Neural cell (in vitro differentiated cells): ENCODE data around the gene CNTNAP2. TPM values are rescaled to one million over a fixed set of nuclear protein-coding genes. Genes with fewer than 3 reads are reported as not detected.

Experiments used
- H2AFZ ChIP-seq: fragments of 200-600, 300-800 bp; sonication (generic), shearing (Covaris generic); 2 replicates; pipeline ENCODE4 v1.6.0; 2014; ENCODE audit warnings: low read depth, mild to moderate bottlenecking, antibody characterized with exemption, low read length, moderate library complexity
- H3F3A ChIP-seq: fragments of 200-600 bp; shearing (Covaris generic); 2 replicates; pipeline ENCODE4 v1.6.1; 2016; ENCODE audit warnings: mild to moderate bottlenecking, moderate library complexity, mixed read lengths, antibody characterized with exemption, low read length; ENCODE audit not compliant: insufficient read depth, poor library complexity, severe bottlenecking
- H3K27ac ChIP-seq: fragments of 200-600, 300-800 bp; sonication (generic), shearing (Covaris generic); 2 replicates; pipeline ENCODE4 v1.5.1; 2014; ENCODE audit warnings: mild to moderate bottlenecking, low read length, moderate library complexity
- H3K27me3 ChIP-seq: fragments of 300-800, 200-600 bp; sonication (generic), shearing (Covaris generic); 2 replicates; pipeline ENCODE4 v1.6.0; 2014; ENCODE audit warnings: mild to moderate bottlenecking, low read depth, low read length, moderate library complexity; ENCODE audit not compliant: insufficient read depth
- H3K36me3 ChIP-seq: fragments of 300-800, 200-600 bp; sonication (generic), shearing (Covaris generic); 2 replicates; pipeline ENCODE4 v1.5.1; 2014; ENCODE audit warnings: mild to moderate bottlenecking, antibody characterized with exemption, low read length, moderate library complexity; ENCODE audit not compliant: insufficient read depth
- H3K4me2 ChIP-seq: fragments of 300-800, 200-600 bp; sonication (generic), shearing (Covaris generic); 2 replicates; pipeline ENCODE4 v1.6.0; 2014; ENCODE audit warnings: mild to moderate bottlenecking, low read length
- H3K4me3 ChIP-seq: fragments of 300-800, 200-600 bp; sonication (generic), shearing (Covaris generic); 2 replicates; pipeline ENCODE4 v1.5.1; 2014; ENCODE audit warnings: mild to moderate bottlenecking, low read length, moderate library complexity
- H3K79me2 ChIP-seq: fragments of 200-600 bp; shearing (Covaris generic); replicated peaks from 2 replicates; pipeline ENCODE4 v1.6.0; 2014; ENCODE audit warnings: mild to moderate bottlenecking, low read length, moderate library complexity; ENCODE audit not compliant: insufficient read depth
- H3K9ac ChIP-seq: fragments of 300-800, 200-600 bp; sonication (generic), shearing (Covaris generic); 2 replicates; pipeline ENCODE4 v1.6.1; 2016; ENCODE audit warnings: mild to moderate bottlenecking, low read length, mixed read lengths
- H3K9me2 ChIP-seq: fragments of 200-600 bp; shearing (Covaris generic); 2 replicates; pipeline ENCODE4 v1.6.1; 2016; ENCODE audit warnings: mild to moderate bottlenecking, low read length, mixed read lengths; ENCODE audit not compliant: insufficient read depth
- H3K9me3 ChIP-seq: fragments of 200-600, 300-800 bp; sonication (generic), shearing (Covaris generic); 2 replicates; pipeline ENCODE4 v1.6.1; 2016; ENCODE audit warnings: mild to moderate bottlenecking, mixed run types, low read length, moderate library complexity, mixed read lengths
- H4K20me1 ChIP-seq: fragments of 200-600 bp; shearing (Covaris generic); 2 replicates; pipeline ENCODE4 v1.6.1; 2016; ENCODE audit warnings: mild to moderate bottlenecking, mixed run types; ENCODE audit not compliant: insufficient read depth
- EP300 ChIP-seq: fragments of 450-650 bp; conservative IDR thresholded peaks from 2 replicates; pipeline ENCODE4 v1.6.1; 2014; ENCODE audit warnings: antibody characterized with exemption, mild to moderate bottlenecking, moderate library complexity; ENCODE audit not compliant: poor library complexity, severe bottlenecking
- EZH2 ChIP-seq: fragments of 200-600, 300-800 bp; shearing (Covaris generic), sonication (generic); IDR thresholded peaks from 2 replicates; pipeline ENCODE4 v1.6.1; 2014; ENCODE audit warnings: antibody characterized with exemption, low read length, borderline replicate concordance, mild to moderate bottlenecking; ENCODE audit not compliant: insufficient read depth, poor library complexity, severe bottlenecking
- MXI1 ChIP-seq: fragments of 450-650 bp; conservative IDR thresholded peaks from 2 replicates; pipeline ENCODE4 v1.6.1; 2014; ENCODE audit warnings: antibody characterized with exemption, mild to moderate bottlenecking; ENCODE audit not compliant: poor library complexity, severe bottlenecking
- POLR2AphosphoS5 ChIP-seq: IDR thresholded peaks from 2 replicates; pipeline ENCODE4 v1.6.1; 2012
- RAD21 ChIP-seq: fragments of 450-650 bp; conservative IDR thresholded peaks from 2 replicates; pipeline ENCODE4 v1.6.1; 2014; ENCODE audit warnings: antibody characterized with exemption, mild to moderate bottlenecking, moderate library complexity
- SMC3 ChIP-seq: fragments of 450-650 bp; conservative IDR thresholded peaks from 2 replicates; pipeline ENCODE4 v1.6.1; 2014; ENCODE audit warnings: antibody characterized with exemption, mild to moderate bottlenecking, moderate library complexity; ENCODE audit not compliant: poor library complexity
- TAF1 ChIP-seq: IDR thresholded peaks from 2 replicates; pipeline ENCODE4 v1.6.1; 2012; ENCODE audit warnings: low read depth
- polyA plus RNA-seq: library from polyadenylated mRNA; depleted of rRNA; stranded (reverse); fragments of >200 nt; gene quantifications from 2 replicates; pipeline ENCODE4 v1.2.3, GENCODE V29; 2014
- TF ChIP-seq, protein P1 (sequence below): fragments of 450-650 bp; IDR thresholded peaks from 2 replicates; pipeline ENCODE4 v1.5.1; 2014; ENCODE audit warnings: antibody characterized with exemption, mild to moderate bottlenecking, moderate library complexity; ENCODE audit not compliant: poor library complexity, severe bottlenecking
- TF ChIP-seq, protein P2 (sequence below): IDR thresholded peaks from 2 replicates; pipeline ENCODE4 v1.6.1; 2012; ENCODE audit warnings: borderline replicate concordance

Gene CNTNAP2
- polyA plus RNA-seq, 1 donor from 2014 or later, result 276 TPM

GRCh38 chr7:147611431-147611830 is 1494.8 kb downstream of the CNTNAP2 start:
- TF ChIP-seq, protein P1, sequence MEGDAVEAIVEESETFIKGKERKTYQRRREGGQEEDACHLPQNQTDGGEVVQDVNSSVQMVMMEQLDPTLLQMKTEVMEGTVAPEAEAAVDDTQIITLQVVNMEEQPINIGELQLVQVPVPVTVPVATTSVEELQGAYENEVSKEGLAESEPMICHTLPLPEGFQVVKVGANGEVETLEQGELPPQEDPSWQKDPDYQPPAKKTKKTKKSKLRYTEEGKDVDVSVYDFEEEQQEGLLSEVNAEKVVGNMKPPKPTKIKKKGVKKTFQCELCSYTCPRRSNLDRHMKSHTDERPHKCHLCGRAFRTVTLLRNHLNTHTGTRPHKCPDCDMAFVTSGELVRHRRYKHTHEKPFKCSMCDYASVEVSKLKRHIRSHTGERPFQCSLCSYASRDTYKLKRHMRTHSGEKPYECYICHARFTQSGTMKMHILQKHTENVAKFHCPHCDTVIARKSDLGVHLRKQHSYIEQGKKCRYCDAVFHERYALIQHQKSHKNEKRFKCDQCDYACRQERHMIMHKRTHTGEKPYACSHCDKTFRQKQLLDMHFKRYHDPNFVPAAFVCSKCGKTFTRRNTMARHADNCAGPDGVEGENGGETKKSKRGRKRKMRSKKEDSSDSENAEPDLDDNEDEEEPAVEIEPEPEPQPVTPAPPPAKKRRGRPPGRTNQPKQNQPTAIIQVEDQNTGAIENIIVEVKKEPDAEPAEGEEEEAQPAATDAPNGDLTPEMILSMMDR, result no peak
- TF ChIP-seq, protein P2, sequence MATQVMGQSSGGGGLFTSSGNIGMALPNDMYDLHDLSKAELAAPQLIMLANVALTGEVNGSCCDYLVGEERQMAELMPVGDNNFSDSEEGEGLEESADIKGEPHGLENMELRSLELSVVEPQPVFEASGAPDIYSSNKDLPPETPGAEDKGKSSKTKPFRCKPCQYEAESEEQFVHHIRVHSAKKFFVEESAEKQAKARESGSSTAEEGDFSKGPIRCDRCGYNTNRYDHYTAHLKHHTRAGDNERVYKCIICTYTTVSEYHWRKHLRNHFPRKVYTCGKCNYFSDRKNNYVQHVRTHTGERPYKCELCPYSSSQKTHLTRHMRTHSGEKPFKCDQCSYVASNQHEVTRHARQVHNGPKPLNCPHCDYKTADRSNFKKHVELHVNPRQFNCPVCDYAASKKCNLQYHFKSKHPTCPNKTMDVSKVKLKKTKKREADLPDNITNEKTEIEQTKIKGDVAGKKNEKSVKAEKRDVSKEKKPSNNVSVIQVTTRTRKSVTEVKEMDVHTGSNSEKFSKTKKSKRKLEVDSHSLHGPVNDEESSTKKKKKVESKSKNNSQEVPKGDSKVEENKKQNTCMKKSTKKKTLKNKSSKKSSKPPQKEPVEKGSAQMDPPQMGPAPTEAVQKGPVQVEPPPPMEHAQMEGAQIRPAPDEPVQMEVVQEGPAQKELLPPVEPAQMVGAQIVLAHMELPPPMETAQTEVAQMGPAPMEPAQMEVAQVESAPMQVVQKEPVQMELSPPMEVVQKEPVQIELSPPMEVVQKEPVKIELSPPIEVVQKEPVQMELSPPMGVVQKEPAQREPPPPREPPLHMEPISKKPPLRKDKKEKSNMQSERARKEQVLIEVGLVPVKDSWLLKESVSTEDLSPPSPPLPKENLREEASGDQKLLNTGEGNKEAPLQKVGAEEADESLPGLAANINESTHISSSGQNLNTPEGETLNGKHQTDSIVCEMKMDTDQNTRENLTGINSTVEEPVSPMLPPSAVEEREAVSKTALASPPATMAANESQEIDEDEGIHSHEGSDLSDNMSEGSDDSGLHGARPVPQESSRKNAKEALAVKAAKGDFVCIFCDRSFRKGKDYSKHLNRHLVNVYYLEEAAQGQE, result peak; percentile 93
- TF ChIP-seq TAF1, result no peak
- peak; percentile 88 for TF ChIP-seq EP300
- peak; percentile 46 for TF ChIP-seq RAD21
- TF ChIP-seq MXI1, result no peak
- TF ChIP-seq POLR2AphosphoS5, result peak; percentile 50
- peak; percentile 46 for TF ChIP-seq SMC3
- no peak for TF ChIP-seq EZH2
- H3K79me2 ChIP-seq, result no peaks in the 10 kb centered on the region
- H3K4me2 ChIP-seq, result peak overlapping the region; percentile 1
- no peaks in the 10 kb centered on the region for H3K36me3 ChIP-seq
- peak overlapping the region; percentile 12 for H3K9ac ChIP-seq
- no peak overlapping the region for H2AFZ ChIP-seq
- no peaks in the 10 kb centered on the region for H3F3A ChIP-seq
- H3K4me3 ChIP-seq, result peak overlapping the region; percentile 24
- no peaks in the 10 kb centered on the region for H4K20me1 ChIP-seq
- H3K9me2 ChIP-seq, result no peaks in the 10 kb centered on the region
- H3K27me3 ChIP-seq, result no peaks in the 10 kb centered on the region
- no peaks in the 10 kb centered on the region for H3K9me3 ChIP-seq
- peak overlapping the region; percentile 56 for H3K27ac ChIP-seq

DNA sequence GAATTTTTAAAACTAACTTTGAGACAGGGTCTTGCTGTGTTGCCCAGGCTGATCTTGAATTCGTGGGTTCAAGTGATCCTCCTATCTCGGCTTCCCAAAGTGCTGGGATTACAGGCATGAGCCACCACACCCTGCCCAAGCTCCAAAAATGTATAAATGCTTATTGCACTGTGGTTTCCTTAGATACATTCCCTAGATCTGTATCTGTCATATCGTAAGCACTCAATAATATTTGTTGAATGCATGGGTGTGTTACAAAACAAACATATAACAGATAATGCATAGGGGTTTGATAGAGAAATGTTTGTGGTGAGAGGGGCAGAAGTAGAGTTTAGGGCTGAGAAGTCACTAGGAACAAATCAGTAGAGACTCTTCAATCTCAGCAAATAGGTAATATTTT is 1518.7 kb downstream of the CNTNAP2 start:
- Histone ChIP-seq H3K36me3 (no peaks in the 10 kb centered on the region), H3K27me3 (no peaks in the 10 kb centered on the region), H4K20me1 (no peaks in the 10 kb centered on the region), H3K4me2 (no peak overlapping the region), H3K4me3 (no peak overlapping the region), H3K9me2 (no peaks in the 10 kb centered on the region), H2AFZ (no peak overlapping the region), H3K9ac (no peak overlapping the region), H3K79me2 (no peaks in the 10 kb centered on the region), H3F3A (no peaks in the 10 kb centered on the region), H3K27ac (no peak overlapping the region), H3K9me3 (no peaks in the 10 kb centered on the region)
- TF ChIP-seq SMC3 (no peak), RAD21 (no peak), POLR2AphosphoS5 (no peak), EP300 (no peak), TAF1 (no peak), MXI1 (no peak), EZH2 (no peak)
- TF ChIP-seq, protein P2, result no peak
- TF ChIP-seq, protein P1, result no peak
